Activated CD4-positive, CD25-positive, alpha-beta regulatory T cell (primary cell): Measurements from ENCODE around the gene KLRC3.
"Not testable (repeated sequence)": the region's sequence is repeated elsewhere in the genome, so short reads cannot be mapped to it uniquely, and the experiment has no call there.

Experiments used
- DNase-seq, 4 experiments: peaks; one replicate each; lab custom pipeline; 2025; lab: John Stamatoyannopoulos, UW

Gene KLRC3

DNA sequence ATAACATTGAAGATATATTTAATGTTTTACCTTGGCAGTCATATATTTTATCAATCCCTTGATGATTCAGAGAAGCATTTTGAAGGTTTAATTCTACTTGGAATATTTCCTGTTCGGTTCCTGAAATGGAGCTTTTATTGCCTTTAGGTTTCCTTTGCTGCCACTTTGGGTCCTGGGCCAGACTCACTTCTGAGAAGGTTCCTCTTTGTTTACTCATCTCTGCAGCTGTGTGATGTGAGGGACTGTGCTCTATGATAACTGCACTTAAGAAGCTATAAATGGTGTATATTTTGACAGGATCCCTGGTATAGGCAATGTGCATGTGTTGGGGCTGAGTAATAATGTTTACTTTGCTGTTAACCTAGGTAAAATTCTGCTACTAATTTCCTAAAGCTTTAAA lies at the start of gene KLRC3:
KLRC3 (minus strand) TSS at position 262 of the 400 bp plus-strand sequence; CDS start at position 217, 45 bp downstream.
- not testable (repeated sequence) for DNase-seq

DNA sequence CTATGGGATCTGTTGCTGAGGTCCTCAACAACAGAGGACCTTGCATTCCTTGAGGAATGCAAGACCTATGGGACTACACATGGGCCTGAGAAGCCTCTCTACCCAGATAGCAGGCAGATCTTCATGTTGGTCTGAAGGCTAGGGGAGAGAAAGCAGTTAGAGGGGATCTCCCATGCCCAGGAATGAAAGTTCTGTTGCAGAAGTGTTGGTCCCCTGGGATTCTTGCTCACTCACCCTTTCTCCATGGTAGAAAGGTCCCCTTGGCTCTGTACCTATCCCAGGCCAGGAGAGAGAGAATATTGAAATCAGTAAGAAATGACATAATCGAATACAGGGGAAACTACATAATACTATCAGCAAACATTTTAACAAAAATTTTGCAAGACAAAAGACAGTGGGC lies 49.3 kb upstream of the KLRC3 start:
- DNase-seq: no peak

DNA sequence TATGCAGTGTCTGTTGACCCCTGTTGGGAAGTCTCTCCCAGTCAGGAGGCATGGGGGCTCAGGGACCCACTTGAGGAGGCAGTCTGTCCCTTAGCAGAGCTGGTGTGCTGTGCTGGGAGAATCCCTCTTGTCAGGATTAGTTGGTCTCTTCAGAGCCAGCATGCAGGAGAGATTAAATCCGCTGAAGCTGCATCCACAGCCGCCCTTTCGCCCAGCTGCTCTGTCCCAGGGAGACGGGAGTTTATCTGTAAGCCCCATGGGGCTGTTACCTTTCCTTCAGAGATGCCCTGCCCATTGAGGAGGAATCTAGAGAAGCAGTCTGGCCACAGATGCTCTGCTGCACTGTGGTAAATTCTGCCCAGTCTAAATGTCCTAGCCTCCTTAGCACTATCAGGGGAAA lies 45.9 kb upstream of the KLRC3 start:
- no peak for DNase-seq

DNA sequence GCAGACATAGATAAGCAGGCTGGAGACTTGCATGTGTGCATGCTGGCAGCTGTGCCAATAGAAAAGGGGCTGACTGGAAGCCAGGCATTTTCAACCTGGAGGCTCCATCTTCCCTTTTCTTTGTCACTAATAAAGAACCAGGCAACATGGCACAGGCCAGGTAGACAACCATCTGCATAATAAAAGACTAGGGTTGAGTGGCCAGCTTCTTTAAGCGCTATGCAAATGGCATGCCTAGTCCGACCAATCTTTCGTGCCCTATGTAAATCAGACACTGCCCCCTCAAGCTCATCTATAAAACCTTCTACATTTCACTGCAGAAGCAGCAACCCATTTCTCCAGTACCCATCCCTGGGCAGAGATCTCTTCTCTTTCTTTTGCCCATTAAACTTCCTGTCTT lies 37.4 kb upstream of the KLRC3 start:
- no peak for DNase-seq

DNA sequence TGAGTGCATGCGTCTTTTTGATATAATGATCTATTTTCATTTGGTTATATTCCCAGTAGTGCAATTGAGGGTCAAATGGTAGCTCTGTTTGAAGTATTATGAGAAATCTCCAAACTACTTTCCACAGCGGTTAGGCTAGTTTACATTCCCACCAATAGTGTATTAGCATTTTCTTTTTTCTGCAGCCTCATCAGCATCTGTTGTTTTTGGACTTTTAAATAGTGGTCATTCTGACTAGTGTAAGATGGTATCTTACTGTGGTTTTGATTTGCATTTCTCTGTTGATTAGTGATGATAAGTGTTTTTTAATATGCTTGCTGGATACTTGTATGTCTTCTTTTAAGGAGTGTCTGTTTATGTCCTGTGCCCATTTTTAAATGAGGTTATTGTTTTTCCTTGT lies 36.5 kb upstream of the KLRC3 start:
- no peak for DNase-seq

DNA sequence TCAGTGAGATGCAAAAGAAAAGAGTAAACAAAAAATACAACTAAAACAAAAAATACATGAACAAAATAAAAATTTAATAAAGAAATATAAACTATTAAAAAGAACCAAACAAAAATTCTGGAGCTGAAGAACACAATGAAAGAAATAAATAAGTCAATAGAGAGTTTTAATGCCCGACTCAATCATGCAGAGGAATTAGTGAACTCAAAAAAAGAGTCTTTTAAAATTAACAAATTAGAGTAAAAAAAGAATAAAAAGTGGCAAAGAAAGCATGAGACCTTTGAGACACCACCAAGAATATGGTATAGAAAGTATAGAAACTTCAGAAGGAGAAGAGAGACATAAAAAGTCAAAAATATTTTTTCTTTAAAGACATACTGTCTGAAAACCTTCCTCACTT lies 35.4 kb upstream of the KLRC3 start:
- DNase-seq: no peak

DNA sequence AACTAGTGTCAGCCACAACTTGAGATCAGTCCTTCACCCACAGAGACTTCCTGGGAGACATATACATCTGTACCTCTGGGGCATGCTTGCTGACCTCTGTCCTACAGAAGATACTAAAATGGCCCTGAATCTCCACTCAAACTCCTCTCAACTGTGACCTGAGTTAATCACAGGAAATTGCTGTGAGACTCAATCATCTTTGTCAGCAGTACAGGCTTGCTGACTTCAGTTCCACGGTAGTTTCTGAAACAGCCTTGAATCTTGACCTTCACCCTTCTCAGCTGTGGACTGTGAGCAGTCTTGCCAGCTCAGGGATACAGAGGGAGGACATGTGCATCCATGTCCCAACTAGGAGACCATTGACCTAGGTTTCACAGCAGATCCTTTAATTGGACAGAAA lies 34.1 kb upstream of the KLRC3 start:
- no peak for DNase-seq

DNA sequence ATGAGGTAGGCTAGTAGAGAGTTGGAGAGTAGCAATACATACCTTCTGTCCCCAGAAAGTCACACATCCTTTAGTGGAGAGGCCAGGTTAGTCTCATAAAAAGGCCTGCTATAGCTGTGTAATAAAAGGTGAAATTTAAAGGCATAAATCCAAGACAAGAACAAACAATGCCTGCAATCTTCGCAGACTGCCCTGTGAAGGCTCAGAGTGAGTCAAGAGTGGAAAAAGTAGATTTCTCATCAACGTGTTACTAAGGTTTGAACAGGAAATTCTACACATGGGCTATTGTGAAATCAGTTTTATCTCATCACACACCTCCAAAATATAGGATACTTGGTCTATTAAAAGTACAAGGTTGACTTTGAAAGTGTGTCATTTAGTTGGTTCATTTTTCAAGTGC lies 32.8 kb upstream of the KLRC3 start, which contains the start of gene KLRC1:
KLRC1 (minus strand) TSS at position 222 of the 400 bp plus-strand sequence. CDS start 2,221 bp downstream, outside the sequence.
- no peak for DNase-seq

DNA sequence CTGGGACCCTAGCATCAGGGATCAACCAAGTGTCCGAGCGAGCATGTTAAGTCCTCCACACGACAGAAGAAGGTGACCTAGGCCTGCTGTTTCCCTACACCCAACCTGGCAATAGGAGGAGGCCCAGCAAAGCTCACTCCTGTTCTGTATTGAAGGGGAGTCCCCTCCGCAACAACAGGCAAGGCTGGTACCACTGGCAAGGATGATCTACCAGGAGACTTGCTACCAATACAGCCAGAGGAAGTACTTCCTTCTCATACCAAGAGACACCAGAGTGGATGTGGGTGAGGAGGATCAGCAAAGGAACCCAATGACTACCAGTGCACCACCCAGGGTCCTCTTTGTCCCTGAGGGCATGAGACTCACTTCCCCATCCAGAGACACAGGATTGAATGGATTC lies 27.8 kb upstream of the KLRC3 start:
- DNase-seq: no peak

DNA sequence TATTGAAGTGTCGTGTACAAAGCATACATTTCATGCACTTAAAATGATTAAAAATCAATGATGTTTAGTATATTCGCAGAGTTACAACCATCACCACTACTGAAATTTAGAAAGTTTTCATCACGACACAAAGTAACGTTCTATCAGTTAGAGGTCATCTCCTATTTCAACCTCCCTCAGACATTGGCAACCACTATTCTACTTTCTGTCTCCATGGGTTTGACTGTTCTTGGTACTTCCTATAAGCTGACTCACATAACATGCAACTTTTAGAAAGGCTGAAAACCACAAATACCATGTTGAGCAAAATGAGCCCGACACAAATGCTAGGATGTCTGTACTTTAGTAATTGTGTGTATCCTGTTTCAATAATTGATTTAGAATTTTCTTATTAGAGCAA lies 25.7 kb upstream of the KLRC3 start:
- DNase-seq: not testable (repeated sequence)

DNA sequence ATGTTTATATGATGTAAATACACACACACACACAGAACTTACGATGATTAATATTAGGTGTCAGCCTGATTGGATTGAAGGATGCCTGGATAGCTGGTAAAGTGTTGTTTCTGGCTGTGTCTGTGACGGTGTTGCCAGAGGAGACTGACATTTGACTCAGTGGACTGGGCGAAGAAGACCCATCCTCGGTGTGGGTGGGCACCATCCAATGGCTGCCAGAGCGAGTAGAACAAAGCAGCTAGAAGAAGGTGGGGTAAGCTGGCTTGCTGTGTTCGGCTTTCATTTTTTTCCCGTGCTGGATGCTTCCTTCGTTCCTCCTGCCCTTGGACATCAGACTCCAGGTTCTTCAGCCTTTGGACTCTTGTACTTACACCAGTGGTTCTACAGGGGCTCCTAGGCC lies 20.7 kb upstream of the KLRC3 start:
- DNase-seq: not testable (repeated sequence)

DNA sequence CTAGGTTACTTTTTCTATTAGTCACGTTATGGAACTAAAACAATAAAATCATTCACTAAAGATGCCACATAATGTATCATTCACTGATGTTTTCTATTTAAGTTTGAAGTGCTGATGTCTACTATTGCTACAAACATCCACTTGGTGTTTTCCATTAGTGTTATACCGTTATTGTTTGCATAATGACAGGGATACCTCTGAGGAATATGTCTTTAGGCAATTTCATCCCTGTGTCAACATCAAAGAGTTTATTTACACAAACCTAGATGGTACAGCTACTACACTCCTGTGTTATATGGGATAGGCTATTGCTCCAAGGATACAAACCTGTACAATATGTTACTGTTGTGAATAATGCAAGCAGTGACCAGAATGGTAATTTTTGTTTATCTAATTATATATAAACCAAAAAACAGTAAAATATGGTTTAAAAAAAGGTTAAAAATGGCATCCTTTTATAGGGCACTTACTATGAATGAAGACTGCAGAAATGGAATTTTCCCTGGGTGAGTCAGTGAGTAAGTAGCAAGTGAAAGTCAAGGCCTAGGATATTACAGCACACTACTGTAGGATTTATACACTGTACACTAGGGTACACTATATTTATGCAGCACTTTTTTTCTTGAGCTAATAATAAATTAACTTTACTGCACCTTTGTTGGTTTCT lies 19.3 kb upstream of the KLRC3 start:
- DNase-seq: not testable (repeated sequence)

DNA sequence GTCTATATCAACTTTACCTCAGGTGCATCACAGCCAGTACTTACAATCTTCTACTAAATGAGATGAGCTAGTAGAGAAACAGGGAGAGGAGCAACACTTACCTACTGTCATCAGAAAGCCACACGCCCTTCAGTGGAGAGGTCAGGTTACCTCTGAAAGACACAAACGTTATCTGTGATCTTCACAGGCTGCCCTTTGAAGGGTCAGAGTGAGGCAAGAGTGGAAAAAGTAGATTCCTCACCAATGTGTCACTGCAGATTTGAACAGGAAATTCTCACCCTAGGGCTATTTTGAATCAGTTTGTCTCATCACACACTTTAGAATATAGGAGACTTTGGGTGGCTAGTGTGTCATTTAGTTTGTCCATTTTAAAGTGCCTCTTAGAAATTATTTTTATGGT lies 17.2 kb upstream of the KLRC3 start:
- DNase-seq: not testable (repeated sequence)

DNA sequence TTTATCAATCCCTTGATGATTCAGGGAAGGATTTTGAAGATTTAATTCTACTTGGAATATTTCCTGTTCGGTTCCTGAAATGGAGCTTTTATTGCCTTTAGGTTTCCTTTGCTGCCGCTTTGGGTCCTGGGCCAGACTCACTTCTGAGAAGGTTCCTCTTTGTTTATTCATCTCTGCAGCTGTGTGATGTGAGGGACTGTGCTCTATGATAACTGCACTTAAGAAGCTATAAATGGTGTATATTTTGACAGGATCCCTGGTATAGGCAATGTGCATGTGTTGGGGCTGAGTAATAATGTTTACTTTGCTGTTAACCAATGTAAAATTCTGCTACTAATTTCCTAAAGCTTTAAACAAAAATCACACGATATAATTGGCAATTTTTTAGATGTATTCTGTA lies 15.4 kb upstream of the KLRC3 start, which contains the start of gene KLRC2:
KLRC2 (minus strand) TSS at position 195 of the 400 bp plus-strand sequence; CDS start at position 171, 24 bp downstream.
- DNase-seq: not testable (repeated sequence)

DNA sequence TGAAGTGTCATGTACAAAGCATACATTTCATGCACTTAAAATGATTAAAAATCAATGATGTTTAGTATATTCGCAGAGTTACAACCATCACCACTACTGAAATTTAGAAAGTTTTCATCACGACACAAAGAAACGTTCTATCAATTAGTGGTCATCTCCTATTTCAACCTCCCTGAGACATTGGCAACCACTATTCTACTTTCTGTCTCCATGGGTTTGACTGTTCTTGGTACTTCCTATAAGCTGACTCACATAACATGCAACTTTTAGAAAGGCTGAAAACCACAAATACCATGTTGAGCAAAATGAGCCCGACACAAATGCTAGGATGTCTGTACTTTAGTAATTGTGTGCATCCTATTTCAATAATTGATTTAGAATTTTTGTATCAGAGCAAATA lies 10.2 kb upstream of the KLRC3 start:
- DNase-seq: not testable (repeated sequence)

DNA sequence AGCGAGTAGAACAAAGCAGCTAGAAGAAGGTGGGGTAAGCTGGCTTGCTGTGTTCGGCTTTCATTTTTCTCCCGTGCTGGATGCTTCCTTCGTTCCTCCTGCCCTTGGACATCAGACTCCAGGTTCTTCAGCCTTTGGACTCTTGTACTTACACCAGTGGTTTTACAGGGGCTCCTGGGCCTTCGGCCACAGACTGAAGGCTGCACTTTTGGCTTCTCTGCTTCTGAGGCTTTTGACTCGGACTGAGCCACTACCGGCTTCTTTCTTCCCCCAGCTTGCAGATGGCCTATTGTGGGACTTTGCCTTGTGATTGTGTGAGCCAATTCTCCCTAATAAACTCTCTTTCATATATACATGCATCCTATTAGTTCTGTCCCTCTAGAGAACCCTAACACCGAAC lies 5.5 kb upstream of the KLRC3 start:
- DNase-seq: not testable (repeated sequence)

DNA sequence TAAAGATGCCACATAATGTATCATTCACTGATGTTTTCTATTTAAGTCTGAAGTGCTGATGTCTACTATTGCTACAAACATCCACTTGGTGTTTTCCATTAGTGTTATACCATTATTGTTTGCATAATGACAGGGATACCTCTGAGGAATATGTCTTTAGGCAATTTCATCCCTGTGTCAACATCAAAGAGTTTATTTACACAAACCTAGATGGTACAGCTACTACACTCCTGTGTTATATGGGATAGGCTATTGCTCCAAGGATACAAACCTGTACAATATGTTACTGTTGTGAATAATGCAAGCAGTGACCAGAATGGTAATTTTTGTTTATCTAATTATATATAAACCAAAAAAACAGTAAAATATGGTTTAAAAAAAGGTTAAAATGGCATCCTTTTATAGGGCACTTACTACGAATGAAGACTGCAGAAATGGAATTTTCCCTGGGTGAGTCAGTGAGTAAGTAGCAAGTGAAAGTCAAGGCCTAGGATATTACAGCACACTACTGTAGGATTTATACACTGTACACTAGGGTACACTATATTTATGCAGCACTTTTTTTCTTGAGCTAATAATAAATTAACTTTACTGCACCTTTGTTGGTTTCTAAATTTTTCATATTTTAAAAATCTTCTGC lies 4.0 kb upstream of the KLRC3 start:
- not testable (repeated sequence) for DNase-seq

DNA sequence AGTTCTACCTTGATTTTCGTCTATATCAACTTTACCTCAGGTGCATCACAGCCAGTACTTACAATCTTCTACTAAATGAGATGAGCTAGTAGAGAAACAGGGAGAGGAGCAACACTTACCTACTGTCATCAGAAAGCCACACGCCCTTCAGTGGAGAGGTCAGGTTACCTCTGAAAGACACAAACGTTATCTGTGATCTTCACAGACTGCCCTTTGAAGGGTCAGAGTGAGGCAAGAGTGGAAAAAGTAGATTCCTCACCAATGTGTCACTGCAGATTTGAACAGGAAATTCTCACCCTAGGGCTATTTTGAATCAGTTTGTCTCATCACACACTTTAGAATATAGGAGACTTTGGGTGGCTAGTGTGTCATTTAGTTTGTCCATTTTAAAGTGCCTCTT lies 1.8 kb upstream of the KLRC3 start:
- DNase-seq: not testable (repeated sequence)

DNA sequence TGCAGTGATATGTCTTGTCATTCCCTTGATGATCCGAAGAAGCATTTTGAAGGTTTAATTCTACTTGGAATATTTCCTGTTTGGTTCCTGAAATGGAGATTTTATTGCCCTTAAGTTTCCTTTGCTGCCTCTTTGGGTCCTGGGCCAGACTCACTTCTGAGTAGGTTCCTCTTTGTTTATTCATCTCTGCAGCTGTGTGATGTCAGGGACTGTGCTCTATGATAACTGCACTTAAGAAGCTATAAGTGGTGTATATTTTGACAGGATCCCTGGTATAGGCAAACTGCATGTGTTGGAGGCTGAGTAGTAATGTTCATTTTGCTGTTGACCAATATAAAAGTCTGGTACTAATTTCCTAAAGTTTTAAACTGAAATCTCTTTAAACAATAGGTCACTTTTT lies 11.0 kb downstream of the KLRC3 start, which contains the start of gene KLRC4:
KLRC4 (minus strand) TSS at position 366 of the 400 bp plus-strand sequence; CDS start at position 184, 182 bp downstream.
- DNase-seq: no peak

DNA sequence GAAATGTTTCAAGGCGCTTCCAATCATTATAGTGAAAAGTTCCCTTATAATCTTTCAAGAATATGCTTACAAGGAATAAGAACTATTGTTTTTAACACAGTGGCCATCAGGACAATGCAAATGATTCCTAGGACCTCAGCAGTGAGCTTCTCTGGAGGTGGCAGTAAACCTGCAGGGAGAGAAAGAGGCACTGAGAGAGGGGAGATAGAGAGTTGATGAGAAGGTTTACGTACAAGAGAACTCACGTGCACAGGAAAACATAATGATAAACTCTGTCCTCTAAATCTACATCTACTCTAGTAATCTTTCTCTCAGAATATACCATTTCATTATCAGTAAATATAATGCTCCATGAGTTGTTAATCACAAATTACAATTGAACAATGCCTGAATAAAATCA lies 11.6 kb downstream of the KLRC3 start:
- no peak for DNase-seq

DNA sequence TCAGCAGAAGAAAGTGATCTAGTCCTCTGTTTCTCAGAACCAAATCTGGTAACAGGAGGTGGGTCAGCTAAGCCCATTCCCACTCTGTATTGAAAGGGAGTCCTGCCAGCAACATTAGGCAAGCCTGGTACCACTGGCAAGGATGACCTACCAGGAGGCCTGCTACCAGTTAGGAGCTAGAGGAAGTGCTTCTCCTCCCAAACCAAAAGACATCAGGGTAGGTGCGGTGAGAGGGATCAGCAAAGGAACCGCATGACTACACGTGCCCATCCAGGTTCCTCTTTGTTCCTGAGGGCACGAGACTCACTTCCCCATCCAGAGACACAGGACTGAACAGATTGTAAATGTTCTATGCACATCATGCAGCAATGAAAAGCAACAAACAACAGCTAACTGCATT lies 13.7 kb downstream of the KLRC3 start:
- DNase-seq: no peak

DNA sequence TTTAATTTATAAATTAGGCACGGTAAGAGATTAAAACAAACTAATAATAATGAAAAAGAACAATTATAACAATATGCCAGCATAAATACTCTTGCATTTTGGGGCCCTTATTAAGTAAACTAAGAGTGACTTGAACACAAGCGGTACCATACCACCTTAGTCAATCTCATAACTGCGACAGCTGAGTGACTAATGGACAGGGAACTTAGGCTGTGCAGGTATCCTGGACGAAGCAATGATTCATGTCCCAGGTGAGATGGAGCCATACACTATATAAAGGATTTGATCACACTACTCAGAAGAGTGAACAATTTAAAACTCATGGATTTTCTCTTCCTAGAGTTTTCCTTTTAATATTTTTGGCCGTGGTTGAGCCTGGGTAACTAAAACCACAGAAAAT lies 15.1 kb downstream of the KLRC3 start:
- no peak for DNase-seq

DNA sequence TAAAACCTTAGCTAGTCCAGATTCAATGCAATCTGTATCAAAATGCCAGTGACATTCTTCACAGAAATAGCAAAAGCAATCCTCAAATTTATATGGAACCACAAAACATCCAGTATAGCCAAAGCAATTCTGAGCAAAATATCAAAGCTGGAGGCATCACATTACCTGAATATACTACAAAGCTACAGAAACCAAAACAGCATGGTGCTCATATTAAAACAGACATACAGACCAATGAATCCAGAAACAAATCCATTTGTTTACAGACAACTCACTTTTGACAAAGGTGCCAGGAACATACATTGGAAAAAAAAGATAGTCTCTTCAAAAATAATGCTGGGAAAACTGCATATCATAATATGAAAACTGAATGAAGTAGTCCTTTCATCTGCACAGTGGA lies 15.6 kb downstream of the KLRC3 start:
- DNase-seq: no peak
